SJSA1 (cell line): ENCODE measurements around the gene EIF4B. TPM values are rescaled to one million over a fixed set of nuclear protein-coding genes. Genes with fewer than 3 reads are reported as not detected.

Source experiments
- DNase-seq, 2 experiments: peaks; one replicate each; pipeline ENCODE4 v3.0.0-alpha.2; 2015 to 2020; ENCODE audit warnings: low spot score in 2 of 2, low read depth in 1 of 2
- H3K27ac ChIP-seq: fragments of 250-450 bp; sonication (Bioruptor Pico); 2 replicates; pipeline ENCODE4 v1.5.1; 2020; ENCODE audit warnings: mild to moderate bottlenecking, moderate library complexity
- H3K27me3 ChIP-seq: fragments of 250-450 bp; sonication (Bioruptor Pico); replicated peaks from 2 replicates; pipeline ENCODE4 v1.5.1; 2020; ENCODE audit warnings: mild to moderate bottlenecking, moderate library complexity
- H3K36me3 ChIP-seq: fragments of 250-450 bp; sonication (Bioruptor Pico); 2 replicates; pipeline ENCODE4 v1.5.1; 2020; ENCODE audit warnings: mild to moderate bottlenecking
- H3K4me1 ChIP-seq: fragments of 250-450 bp; sonication (Bioruptor Pico); replicated peaks from 2 replicates; pipeline ENCODE4 v1.6.1; 2021; ENCODE audit warnings: mild to moderate bottlenecking
- H3K4me3 ChIP-seq: fragments of 250-450 bp; sonication (Bioruptor Pico); 2 replicates; pipeline ENCODE4 v1.5.1; 2020; ENCODE audit warnings: mild to moderate bottlenecking
- H3K9me3 ChIP-seq: fragments of 250-450 bp; sonication (Bioruptor Pico); replicated peaks from 2 replicates; pipeline ENCODE4 v1.5.1; 2020; ENCODE audit warnings: mild to moderate bottlenecking
- total RNA-seq: library from RNA; depleted of rRNA; stranded (reverse); fragments of >200 nt; shearing (Covaris generic); gene quantifications from 2 replicates; pipeline ENCODE4 v1.2.3, GENCODE V29; 2014

Gene EIF4B
- total RNA-seq, 1 experiment from 2014 or later: 263 TPM

DNA sequence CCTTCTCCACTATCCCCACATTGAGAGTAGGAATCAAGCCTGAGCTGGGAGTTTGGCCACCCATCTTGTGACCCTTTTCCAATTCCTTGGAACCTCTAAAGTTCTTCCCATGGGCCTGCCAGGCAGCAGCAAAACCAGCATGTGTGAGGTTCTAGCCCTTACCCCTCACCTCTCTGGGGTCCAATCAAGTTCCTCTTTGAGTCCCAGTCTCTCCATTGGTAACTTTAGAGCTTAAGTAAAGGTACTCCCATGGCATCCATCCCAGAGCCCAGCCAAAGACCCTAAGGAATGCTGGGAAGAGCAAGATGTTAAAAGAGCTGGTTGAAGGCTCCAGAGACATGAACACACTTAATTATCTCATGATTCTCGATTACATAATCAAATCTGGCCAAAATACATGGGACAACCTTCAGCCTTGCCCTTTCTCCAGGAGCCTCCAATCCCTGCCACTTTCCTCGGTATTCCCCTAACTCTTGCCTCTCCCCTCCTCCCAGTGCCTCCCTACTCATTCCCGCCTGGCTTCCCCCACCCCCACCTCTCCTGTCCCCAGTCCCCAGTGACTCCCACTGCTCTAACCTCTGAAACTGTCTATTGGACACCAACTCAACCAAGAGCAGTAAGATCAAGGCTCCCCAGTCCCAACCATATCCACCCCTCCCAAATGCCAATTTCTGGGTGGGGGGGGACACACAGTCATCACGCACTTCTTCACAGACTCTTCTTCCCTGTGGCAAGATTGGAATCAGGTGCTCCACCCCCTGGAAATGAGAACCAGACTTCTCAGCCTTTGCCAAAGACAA is 38.8 kb downstream of the EIF4B start:
- Histone ChIP-seq H3K36me3 (peaks cover 19% of the 10 kb centered on the region), H3K9me3 (no peaks in the 10 kb centered on the region), H3K4me1 (peaks cover 44% of the 10 kb centered on the region), H3K27me3 (no peaks in the 10 kb centered on the region), H3K27ac (no peak overlapping the region), H3K4me3 (no peak overlapping the region)
- no peak for DNase-seq

DNA sequence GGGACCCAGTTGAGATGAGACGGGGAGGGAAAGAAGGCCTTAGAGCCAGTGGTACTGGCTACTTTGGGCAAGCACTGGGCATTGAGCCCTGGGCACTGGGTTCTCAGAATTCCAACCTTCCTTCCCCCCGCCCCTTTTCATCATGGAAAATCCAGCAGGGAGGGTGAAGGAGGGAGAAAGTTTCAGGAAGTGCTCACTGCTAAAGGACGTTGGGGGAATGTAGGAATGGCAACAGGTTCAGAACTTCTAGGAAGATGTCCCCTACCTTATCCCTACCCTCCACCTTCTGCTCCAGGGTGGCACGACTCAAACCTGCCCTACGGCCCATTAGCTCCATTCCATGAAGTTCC is 39.4 kb downstream of the EIF4B start:
- peak overlapping the region; percentile 72; the same call in 1 of the 2 replicates for H3K27ac ChIP-seq

GRCh38 chr12:53046655-53047220 is 40.5 kb downstream of the EIF4B start:
- peak; percentile 81 to 90 for DNase-seq
- Histone ChIP-seq H3K4me1 (peaks cover 60% of the 10 kb centered on the region), H3K27ac (peak overlapping the region; percentile 72), H3K4me3 (peak overlapping the region; percentile 47), H3K9me3 (no peaks in the 10 kb centered on the region), H3K27me3 (no peaks in the 10 kb centered on the region), H3K36me3 (peaks cover 16% of the 10 kb centered on the region)

More for the DNA sequence above, 39.4 kb downstream of the EIF4B start:
- Histone ChIP-seq H3K36me3 (peaks cover 16% of the 10 kb centered on the region), H3K4me3 (no peak overlapping the region), H3K4me1 (peaks cover 50% of the 10 kb centered on the region), H3K9me3 (no peaks in the 10 kb centered on the region), H3K27me3 (no peaks in the 10 kb centered on the region)
- DNase-seq: no peak

GRCh38 chr12:53047221-53048032 is 41.2 kb downstream of the EIF4B start:
- Histone ChIP-seq H3K4me1 (peaks cover 67% of the 10 kb centered on the region), H3K36me3 (peaks cover 13% of the 10 kb centered on the region), H3K4me3 (peak overlapping the region; percentile 47), H3K27me3 (no peaks in the 10 kb centered on the region), H3K9me3 (no peaks in the 10 kb centered on the region), H3K27ac (peak overlapping the region; percentile 90)
- DNase-seq: peak; percentile 87

DNA sequence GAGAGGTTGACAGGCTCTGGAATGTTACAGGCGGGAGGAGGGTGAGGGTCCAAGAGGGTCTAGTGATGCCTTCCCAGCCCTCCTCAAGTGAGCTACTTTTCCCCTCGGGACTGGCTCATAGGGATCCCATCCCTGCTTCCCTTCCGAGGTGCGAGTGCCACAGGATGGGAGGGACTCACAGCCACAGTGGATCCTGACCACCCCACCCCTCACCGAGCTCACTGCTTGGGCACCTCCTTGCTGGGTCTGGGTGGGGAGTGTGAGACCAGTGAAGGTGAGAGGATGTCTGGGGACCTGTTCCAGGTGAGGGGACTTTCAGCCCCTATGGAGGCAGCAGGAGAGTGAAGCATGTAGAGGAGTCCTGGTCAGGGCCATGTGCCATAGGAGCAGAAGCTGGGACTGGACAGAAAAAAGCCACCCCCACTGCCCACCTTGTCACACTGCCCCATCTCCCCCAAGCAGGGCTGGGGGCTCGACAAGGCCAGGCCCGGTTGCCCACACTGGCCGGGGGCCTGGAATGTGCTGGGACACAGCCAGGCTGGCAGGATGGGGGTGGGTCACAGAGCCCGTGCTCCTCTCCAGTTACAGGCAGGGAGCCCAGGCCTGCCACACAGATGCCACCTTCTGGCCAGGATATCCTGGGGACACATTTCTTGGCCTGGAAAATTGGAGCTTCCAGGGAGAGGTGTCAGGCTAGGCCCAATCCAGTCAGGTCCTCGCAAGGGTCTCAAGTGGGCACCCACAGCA is 42.0 kb downstream of the EIF4B start:
- Histone ChIP-seq H3K27ac (peak overlapping the region; percentile 90), H3K4me3 (peak overlapping the region; percentile 47), H3K36me3 (peaks cover 5% of the 10 kb centered on the region), H3K9me3 (no peaks in the 10 kb centered on the region), H3K27me3 (no peaks in the 10 kb centered on the region), H3K4me1 (peaks cover 73% of the 10 kb centered on the region)
- peak in 1 of 2 experiments; percentile 62 for DNase-seq

DNA sequence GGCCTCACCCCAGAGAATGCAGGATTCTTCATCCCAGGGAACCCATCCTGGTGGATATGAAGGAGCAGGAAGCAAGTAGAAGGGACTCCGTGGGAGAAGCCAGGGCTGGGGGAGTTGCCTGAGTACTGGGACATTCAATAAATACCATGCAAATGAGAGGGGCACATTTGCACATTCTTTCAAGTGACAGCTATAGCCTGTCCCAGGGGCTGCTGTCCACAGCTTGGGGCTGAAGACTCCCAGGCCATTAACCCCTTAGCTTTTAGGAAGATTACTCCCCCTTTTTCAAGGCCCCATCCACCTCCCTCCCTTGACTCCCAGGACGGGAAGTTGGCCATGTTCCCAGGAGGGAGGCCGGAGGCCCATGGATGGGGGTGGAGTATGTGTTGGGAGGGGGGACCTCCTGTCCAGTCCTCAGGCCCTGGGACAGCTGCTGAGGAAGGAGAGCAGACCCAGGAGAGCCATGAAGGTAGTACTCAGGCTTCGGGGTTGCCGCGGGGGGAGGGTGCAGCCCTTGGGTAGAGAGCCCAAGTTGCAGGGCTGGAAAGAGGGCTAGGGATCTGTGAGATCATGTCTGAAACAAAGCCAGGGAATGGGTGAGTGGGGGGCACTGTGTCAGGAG is 42.6 kb downstream of the EIF4B start:
- Histone ChIP-seq H3K27me3 (no peaks in the 10 kb centered on the region), H3K4me3 (no peak overlapping the region), H3K36me3 (no peaks in the 10 kb centered on the region), H3K27ac (peak overlapping the region; percentile 90), H3K4me1 (peaks cover 73% of the 10 kb centered on the region), H3K9me3 (no peaks in the 10 kb centered on the region)
- DNase-seq: peak; percentile 41 to 52

DNA sequence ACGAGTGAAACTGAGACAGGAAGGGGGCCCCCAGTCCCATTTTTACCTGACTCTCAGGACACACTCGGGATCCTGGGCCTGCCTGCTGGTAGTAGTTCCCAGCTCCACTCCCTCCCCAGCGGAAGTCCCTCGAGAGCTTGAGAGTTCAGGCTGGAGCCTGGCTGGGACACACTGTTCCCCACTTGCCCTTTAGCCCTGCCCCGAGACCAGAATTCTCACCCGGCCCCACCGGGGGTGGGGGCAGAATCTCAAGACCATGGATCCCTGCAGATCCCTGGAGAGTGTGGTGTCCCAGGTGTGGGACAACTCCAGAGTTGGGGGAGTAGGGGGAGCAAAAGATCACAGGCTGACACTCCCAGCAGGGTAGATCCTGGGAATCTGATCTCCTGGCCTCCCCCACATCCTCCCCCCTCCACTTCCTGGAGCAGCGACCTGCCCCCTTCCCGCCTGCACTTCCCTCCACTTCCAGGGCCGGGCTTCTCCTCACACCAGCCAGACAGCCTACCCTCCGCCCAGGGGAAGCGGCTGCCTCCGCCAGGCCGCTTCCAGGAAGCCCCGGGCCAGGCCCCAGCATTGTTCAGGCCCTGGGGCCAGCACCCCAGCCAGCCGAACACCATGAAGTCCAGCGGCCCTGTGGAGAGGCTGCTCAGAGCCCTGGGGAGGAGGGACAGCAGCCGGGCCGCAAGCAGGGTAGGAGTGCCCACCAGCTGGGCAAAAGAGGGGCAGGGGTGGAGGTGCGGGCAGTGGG is 43.5 kb downstream of the EIF4B start, which contains the start of gene TNS2:
TSS of gene TNS2 (plus strand) at position 495 of the 748 bp plus-strand sequence. CDS start at position 616, 121 bp downstream.
- peak within 1 kb of the TSS; percentile 27; the same call in 1 of the 2 replicates for H3K27ac ChIP-seq
- no peaks in the 10 kb centered on the region for H3K9me3 ChIP-seq
- H3K27me3 ChIP-seq: no peaks in the 10 kb centered on the region
- peak in 1 of 2 experiments; percentile 29 for DNase-seq
- peak within 1 kb of the TSS; percentile 36 for H3K4me3 ChIP-seq
- H3K4me1 ChIP-seq: peaks cover 73% of the 10 kb centered on the region
- no peaks in the 10 kb centered on the region for H3K36me3 ChIP-seq

- DNase-seq: peak in 1 of 2 experiments; percentile 24
- peaks cover 70% of the 10 kb centered on the region for H3K4me1 ChIP-seq
- H3K4me3 ChIP-seq: peak overlapping the region; percentile 36
- H3K36me3 ChIP-seq: no peaks in the 10 kb centered on the region
- H3K9me3 ChIP-seq: no peaks in the 10 kb centered on the region
- no peaks in the 10 kb centered on the region for H3K27me3 ChIP-seq
- peak overlapping the region; percentile 27; the same call in 1 of the 2 replicates for H3K27ac ChIP-seq
These were observed 44.3 kb downstream of the EIF4B start for GRCh38 chr12:53050426-53051057.

- H3K27ac ChIP-seq: no peak overlapping the region
- H3K4me3 ChIP-seq: no peak overlapping the region
- H3K27me3 ChIP-seq: no peaks in the 10 kb centered on the region
- peaks cover 63% of the 10 kb centered on the region for H3K4me1 ChIP-seq
- no peaks in the 10 kb centered on the region for H3K9me3 ChIP-seq
- H3K36me3 ChIP-seq: no peaks in the 10 kb centered on the region
- DNase-seq: peak; percentile 67 to 80
These were observed 45.0 kb downstream of the EIF4B start for GRCh38 chr12:53051058-53051880.

GRCh38 chr12:53051881-53052412 is 45.7 kb downstream of the EIF4B start:
- no peaks in the 10 kb centered on the region for H3K27me3 ChIP-seq
- peaks cover 57% of the 10 kb centered on the region for H3K4me1 ChIP-seq
- H3K9me3 ChIP-seq: no peaks in the 10 kb centered on the region
- H3K4me3 ChIP-seq: no peak overlapping the region
- no peak overlapping the region for H3K27ac ChIP-seq
- DNase-seq: peak in 1 of 2 experiments; percentile 31
- no peaks in the 10 kb centered on the region for H3K36me3 ChIP-seq
